Measurements from ENCODE around the gene CYP19A1. TPM values are rescaled to one million over a fixed set of nuclear protein-coding genes. Genes with fewer than 3 reads are reported as not detected.
A peak's percentile ranks its signal among the peaks of the same experiment; 100 is the strongest.

The CYP19A1 gene
- total RNA-seq (2021; fragmentation: NEBNext Ultra II Directional; extraction: Animal tissue kit (Norgen Biotek cat#: 25700)) (not detected in 2 replicates), polyA plus RNA-seq (2011; rRNA removed) (not detected in 2 replicates), polyA minus RNA-seq (2011; rRNA and poly(A)+ RNA removed) (not detected in 2 replicates)
- not detected for polyA plus RNA-seq (2011; cell fraction: cytosol; rRNA removed)
- polyA plus RNA-seq (2011; cell fraction: nucleus; rRNA removed), result not detected
- 0.25 to 0.29 TPM in 2 of 4 replicates, not detected in the others for polyA plus RNA-seq (2012, experiment 1 of 2)
- polyA plus RNA-seq (2012, experiment 2 of 2), result not detected
- 0.04 TPM for polyA plus RNA-seq (2013, experiment 1 of 2)
- 0.07 TPM for polyA plus RNA-seq (2013, experiment 2 of 2)
- polyA minus RNA-seq (2011; cell fraction: cytosol; rRNA and poly(A)+ RNA removed), result not detected
- polyA minus RNA-seq (2011; cell fraction: nucleus; rRNA and poly(A)+ RNA removed), result not detected
- long read RNA-seq, experiment 1, result 0 reads
- long read RNA-seq, experiment 2, result 0 reads

DNA sequence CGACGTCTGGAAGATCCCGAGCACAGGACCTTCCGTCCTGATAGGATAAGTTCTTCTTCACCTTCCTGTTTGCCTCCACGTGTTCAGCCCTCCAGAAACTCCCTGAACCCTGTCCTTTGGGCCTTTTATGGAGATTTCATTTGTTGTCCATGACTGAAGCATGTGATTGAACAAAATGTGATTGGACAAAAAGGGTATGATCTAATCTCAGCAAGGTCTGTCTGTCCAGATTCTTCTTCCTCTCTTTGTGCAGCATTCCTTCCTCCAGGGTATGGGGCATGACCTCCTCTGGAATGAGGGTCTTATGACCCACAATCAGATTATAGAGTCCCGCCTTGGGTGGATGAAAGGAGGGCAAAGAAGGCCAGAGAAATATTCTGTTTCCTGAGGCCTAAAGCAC is at the start of gene CYP19A1:
TSS of gene CYP19A1 (minus strand) at position 101 of the 400 bp plus-strand sequence. CDS start 95,684 bp downstream, outside the sequence.
- Histone ChIP-seq H3K9me3 (ENCODE audit: insufficient read depth in 2 of 2, low read depth in 1 of 2, low read length in 1 of 2) (no peaks in the 10 kb centered on the region), H3K79me1 (ENCODE audit: low read depth, low read length) (no peaks in the 10 kb centered on the region), H4K91ac (replicated peaks; ENCODE audit: insufficient read length, low read length) (no peak within 1 kb of the TSS), H4K5ac (ENCODE audit: insufficient read length, low read depth, low read length) (no peak within 1 kb of the TSS), H2BK12ac (ENCODE audit: low read depth, low read length) (no peak within 1 kb of the TSS), H2BK120ac (replicated peaks; ENCODE audit: low read depth, low read length) (no peak within 1 kb of the TSS), H2AK5ac (ENCODE audit: low read depth, low read length) (0 out of 2 replicates have a peak within 1 kb of the TSS, but pooled peaks have one; percentile 5), H3K18ac (ENCODE audit: extremely low read depth, low read length) (no peak within 1 kb of the TSS), H3K4ac (replicated peaks; ENCODE audit: insufficient read length, low read depth, low read length) (no peak within 1 kb of the TSS), H2BK5ac (ENCODE audit: low read depth, low read length) (no peak within 1 kb of the TSS), H3K4me1 (replicated peaks in 1 of 4; ENCODE audit: control insufficient read depth in 3 of 4, insufficient read depth in 4 of 4, low read length in 3 of 4) (peaks cover 0 to 6% (median 2%) of the 10 kb centered on the region in 4 experiments; a peak in 5 of 7 replicates), H4K8ac (ENCODE audit: extremely low read depth, insufficient read depth, low read length) (no peak within 1 kb of the TSS), H2BK15ac (ENCODE audit: low read length) (no peak within 1 kb of the TSS), H3K23ac (ENCODE audit: insufficient read length) (no peak within 1 kb of the TSS), H3K9ac (replicated peaks in 1 of 4; ENCODE audit: extremely low read depth in 1 of 4, low read depth in 3 of 4, low read length in 3 of 4) (no peak within 1 kb of the TSS), H3K79me2 (ENCODE audit: control insufficient read depth in 1 of 2, insufficient read depth in 2 of 2, low read length in 2 of 2) (no peaks in the 10 kb centered on the region), H3K4me2 (ENCODE audit: insufficient read depth in 1 of 2, low read depth in 2 of 2, low read length in 2 of 2) (no peak within 1 kb of the TSS), H2AFZ (ENCODE audit: low read length) (no peak within 1 kb of the TSS), H3K27me3 (replicated peaks in 1 of 4; ENCODE audit: control insufficient read depth in 3 of 4, extremely low read depth in 1 of 4, insufficient read depth in 3 of 4, low read length in 3 of 4) (peaks cover 14 to 39% (median 32%) of the 10 kb centered on the region in 4 experiments), H3K56ac (replicated peaks; ENCODE audit: insufficient read length, low read depth, low read length) (no peak within 1 kb of the TSS), H3K23me2 (ENCODE audit: low read depth, low read length) (peaks cover 9% of the 10 kb centered on the region; the same call in 1 of the 2 replicates), H4K20me1 (replicated peaks in 1 of 2; ENCODE audit: control insufficient read depth in 1 of 2, insufficient read depth in 2 of 2, low read length in 2 of 2) (no peaks in the 10 kb centered on the region), H3K27ac (ENCODE audit: low read depth, low read length) (no peak within 1 kb of the TSS), H2BK20ac (ENCODE audit: low read length) (no peak within 1 kb of the TSS), H3K36me3 (ENCODE audit: control insufficient read depth in 2 of 4, insufficient read depth in 4 of 4, low read length in 3 of 4) (no peaks in the 10 kb centered on the region; a peak in 1 of 8 replicates), H3K14ac (ENCODE audit: insufficient read length) (no peak within 1 kb of the TSS), H3K4me3 (ENCODE audit: extremely low read depth in 1 of 4, insufficient read depth in 2 of 4, low read depth in 3 of 4, low read length in 4 of 4) (no peak within 1 kb of the TSS)
- FAIRE-seq (no peak), DNase-seq (ENCODE audit: low read depth in 1 of 2, low spot score in 2 of 2) (no peak)
- 80% methylated on average over 5 of the region's 6 CpGs; no CpG with 5 or more reads in 1 of the 2 experiments for WGBS, 2 experiments (ENCODE audit: extremely low coverage in 1 of 2, insufficient coverage in 1 of 2, insufficient read length in 1 of 2, insufficient replicate concordance in 2 of 2, low coverage in 1 of 2, low lambda C conversion rate in 2 of 2, missing lambda C conversion rate in 1 of 2)
- POLR2A ChIA-PET (ENCODE audit: partially characterized antibody), result no interaction called here
- TF ChIP-seq TAF1 (IDR thresholded peaks at IDR 0.05; ENCODE audit: low read depth, low read length), result no peak
- no peak for TF ChIP-seq NANOG (IDR thresholded peaks at IDR 0.05; ENCODE audit: insufficient read depth, low read depth, low read length, poor library complexity, severe bottlenecking)
- TF ChIP-seq EP300 (IDR thresholded peaks at IDR 0.05; ENCODE audit: borderline replicate concordance in 1 of 2, low read depth in 2 of 2, low read length in 2 of 2), result no peak
- no peak for TF ChIP-seq SP4 (IDR thresholded peaks at IDR 0.05; ENCODE audit: low read length)
- no peak for TF ChIP-seq ASH2L (IDR thresholded peaks at IDR 0.05; ENCODE audit: low read length)
- no peak for TF ChIP-seq EZH2 (IDR thresholded peaks at IDR 0.05; ENCODE audit: low read depth, low read length, severe bottlenecking)
- TF ChIP-seq POLR2A (IDR thresholded peaks at IDR 0.05; ENCODE audit: control extremely low read depth in 1 of 2, low read depth in 2 of 2, low read length in 2 of 2), result no peak
- TF ChIP-seq TEAD4 (IDR thresholded peaks at IDR 0.05; ENCODE audit: low read depth, low read length), result no peak
- TF ChIP-seq KDM1A (IDR thresholded peaks at IDR 0.05; ENCODE audit: borderline replicate concordance, low read length), result no peak
- CTCF ChIA-PET (ENCODE audit: partially characterized antibody), result interaction anchor here (1.7 kb wide), 1 partner anchor 38 kb away, joined by 3 read pairs; no protein-coding TSS in a partner anchor
